ENCODE measurements around the gene TMEM114. TPM values are rescaled to one million over a fixed set of nuclear protein-coding genes. Genes with fewer than 3 reads are reported as not detected.

Gene TMEM114
- total RNA-seq, 2 donors from 2014 or later, result not detected

- no peaks in the 10 kb centered on the region for H3K4me1 ChIP-seq
- no peaks in the 10 kb centered on the region for H3K36me3 ChIP-seq (replicated peaks in 1 of 2; ENCODE audit: insufficient read depth in 1 of 2, low read depth in 2 of 2)
- H3K27me3 ChIP-seq, result no peaks in the 10 kb centered on the region
- ATAC-seq (no peak), DNase-seq (no peak)
- H3K9me3 ChIP-seq, result no peaks in the 10 kb centered on the region
- no peak overlapping the region for H3K4me3 ChIP-seq
- intact Hi-C loops (cut with DNase I), result no loop called here
- no peak overlapping the region for H3K27ac ChIP-seq
- WGBS, 2 donors, result 86 to 98% methylated on average over 5 of the region's 5 CpGs
- no peak for TF ChIP-seq POLR2A (IDR thresholded peaks at IDR 0.05)
- TF ChIP-seq CTCF (IDR thresholded peaks at IDR 0.05), result no peak
These were observed 61.8 kb downstream of the TMEM114 start for GRCh38 chr16:8528471-8528870.

- ATAC-seq (no peak), DNase-seq (no peak)
- peaks cover 8% of the 10 kb centered on the region for H3K4me1 ChIP-seq
- no peak overlapping the region for H3K4me3 ChIP-seq
- no peak overlapping the region for H3K27ac ChIP-seq
- TF ChIP-seq POLR2A (IDR thresholded peaks at IDR 0.05) (no peak), CTCF (IDR thresholded peaks at IDR 0.05) (no peak)
- no peaks in the 10 kb centered on the region for H3K27me3 ChIP-seq
- intact Hi-C loops (cut with DNase I), result no loop called here
- no peaks in the 10 kb centered on the region for H3K9me3 ChIP-seq
- WGBS, 2 donors, result 85 to 86% methylated on average over 6 of the region's 6 CpGs
- H3K36me3 ChIP-seq (replicated peaks in 1 of 2; ENCODE audit: insufficient read depth in 1 of 2, low read depth in 2 of 2), result no peaks in the 10 kb centered on the region
These were observed 66.4 kb downstream of the TMEM114 start for GRCh38 chr16:8523932-8524331.

- WGBS, 2 donors, result 79% methylated on average over 7 of the region's 7 CpGs
- no peak overlapping the region for H3K4me3 ChIP-seq
- TF ChIP-seq POLR2A (IDR thresholded peaks at IDR 0.05) (no peak), CTCF (IDR thresholded peaks at IDR 0.05) (no peak)
- H3K27me3 ChIP-seq, result no peaks in the 10 kb centered on the region
- H3K27ac ChIP-seq, result no peak overlapping the region
- no peaks in the 10 kb centered on the region for H3K9me3 ChIP-seq
- DNase-seq (no peak), ATAC-seq (no peak)
- intact Hi-C loops (cut with DNase I), result no loop called here
- no peaks in the 10 kb centered on the region for H3K36me3 ChIP-seq (replicated peaks in 1 of 2; ENCODE audit: insufficient read depth in 1 of 2, low read depth in 2 of 2)
- peaks cover 17% of the 10 kb centered on the region for H3K4me1 ChIP-seq
These were observed 67.6 kb downstream of the TMEM114 start for GRCh38 chr16:8522757-8523156.

GRCh38 chr16:8519643-8520042 is 70.7 kb downstream of the TMEM114 start:
- ATAC-seq, result peak; percentile 53
- intact Hi-C loops (cut with DNase I), result no loop called here
- TF ChIP-seq POLR2A (IDR thresholded peaks at IDR 0.05) (no peak), CTCF (IDR thresholded peaks at IDR 0.05) (no peak)
- no peaks in the 10 kb centered on the region for H3K27me3 ChIP-seq
- H3K4me3 ChIP-seq, result no peak overlapping the region
- peaks cover 22% of the 10 kb centered on the region for H3K4me1 ChIP-seq
- peak; percentile 17 to 44 (median 20) for DNase-seq
- no peaks in the 10 kb centered on the region for H3K36me3 ChIP-seq (replicated peaks in 1 of 2; ENCODE audit: insufficient read depth in 1 of 2, low read depth in 2 of 2)
- WGBS, 2 donors, result 57 to 79% methylated on average over 4 to 5 of the region's 5 CpGs
- H3K9me3 ChIP-seq, result no peaks in the 10 kb centered on the region
- H3K27ac ChIP-seq, result peak overlapping the region; percentile 62 to 88 (median 86)

Other genes starting within 250 kb of the TMEM114 start
- gene METTL22, start 31.2 kb upstream of the TMEM114 start, total RNA-seq, result 10 to 100 TPM; 18.9 to 47.5 TPM
- gene ABAT, start 84.1 kb upstream of the TMEM114 start, total RNA-seq, result 10 to 100 TPM; 27.0 to 40.2 TPM
- gene TMEM186, start 207.1 kb upstream of the TMEM114 start, total RNA-seq, result 1 to 10 TPM in 1 of 2 donors, under 1 TPM in 1; 0.99 to 3.6 TPM
- gene PMM2, start 207.3 kb upstream of the TMEM114 start, total RNA-seq, result 100 to 1,000 TPM in 1 of 2 donors, 10 to 100 TPM in 1; 34.8 to 127 TPM